K562 (cell line): ENCODE measurements around the gene COPA. TPM values are rescaled to one million over a fixed set of nuclear protein-coding genes. Genes with fewer than 3 reads are reported as not detected.

ENCODE experiments used
- ARID2 ChIP-seq: fragments of 450-650 bp; IDR thresholded peaks from 2 replicates; pipeline ENCODE4 v1.6.1; 2017; ENCODE audit warnings: antibody characterized with exemption, mild to moderate bottlenecking
- BDP1 ChIP-seq: IDR thresholded peaks from 3 replicates; pipeline ENCODE4 v1.6.1; 2011; ENCODE audit not compliant: insufficient read length, insufficient read depth
- EGR1 ChIP-seq: fragments of 450-650 bp; conservative IDR thresholded peaks from 2 replicates; pipeline ENCODE4 v1.6.1; 2017; ENCODE audit warnings: mild to moderate bottlenecking
- FOXP1 ChIP-seq: sonication (generic); formaldehyde crosslinking; IDR thresholded peaks from 2 replicates; pipeline ENCODE4 v1.8.0; 2022; ENCODE audit warnings: mild to moderate bottlenecking, missing genetic modification reagents
- GATAD2B ChIP-seq: fragments of 450-650 bp; IDR thresholded peaks from 2 replicates; pipeline ENCODE4 v1.6.1; 2017; ENCODE audit warnings: mild to moderate bottlenecking, borderline replicate concordance
- IRF2 ChIP-seq: sonication (generic); formaldehyde crosslinking; IDR thresholded peaks from 2 replicates; pipeline ENCODE4 v1.8.1; 2022; ENCODE audit warnings: mild to moderate bottlenecking, missing genetic modification reagents
- NFXL1 ChIP-seq: fragments of 450-650 bp; formaldehyde crosslinking; IDR thresholded peaks from 2 replicates; pipeline ENCODE4 v1.4.0; 2021; ENCODE audit warnings: mild to moderate bottlenecking
- SP2 ChIP-seq: IDR thresholded peaks from 2 replicates; pipeline ENCODE4 v1.6.1; 2011; ENCODE audit warnings: mild to moderate bottlenecking, low read depth, low read length, moderate library complexity; ENCODE audit not compliant: poor library complexity, severe bottlenecking; ENCODE audit errors: extremely low read depth
- STAT5A ChIP-seq: IDR thresholded peaks from 2 replicates; pipeline ENCODE4 v1.6.1; 2012; ENCODE audit warnings: low read length, inconsistent platforms, borderline replicate concordance
- TARDBP ChIP-seq: fragments of 450-650 bp; IDR thresholded peaks from 2 replicates; pipeline ENCODE4 v1.6.1; 2016
- ZBTB49 ChIP-seq: sonication (generic); formaldehyde crosslinking; IDR thresholded peaks from 2 replicates; pipeline ENCODE4 v1.8.0; 2022; ENCODE audit warnings: missing genetic modification reagents, mild to moderate bottlenecking, borderline replicate concordance
- ZNF175 ChIP-seq: fragments of 200-800 bp; sonication (Bioruptor generic); IDR thresholded peaks from 2 replicates; pipeline ENCODE4 v1.6.1; 2016; ENCODE audit warnings: low read depth, mild to moderate bottlenecking, missing genetic modification characterization, missing compliant biosample characterization
- ZNF318 ChIP-seq, 2 experiments: fragments of 450-650 bp; IDR thresholded peaks; 2 replicates each; pipeline ENCODE4 v1.6.1; 2016; ENCODE audit warnings: mild to moderate bottlenecking in 2 of 2, borderline replicate concordance in 1 of 2, low read depth in 1 of 2, moderate library complexity in 1 of 2
- ZNF586 ChIP-seq: fragments of 450-650 bp; formaldehyde crosslinking; conservative IDR thresholded peaks from 2 replicates; pipeline ENCODE4 v1.4.0; 2020; ENCODE audit warnings: mild to moderate bottlenecking, moderate library complexity
- polyA plus RNA-seq, 8 experiments: library from polyadenylated mRNA; depleted of rRNA in 4 of 8; stranded (reverse) in 5 of 8; unstranded in 3 of 8; fragments of >200 nt; fragmentation: Nextera tagmentation in 2 of 8; fragmentation: Illumina TruSeq in 1 of 8; extraction: Ambion mirVana in 2 of 8; extraction: Trizol in 1 of 8; gene quantifications; 2 replicates each; pipeline versions ENCODE4 v1.2.1 to v1.2.3, GENCODE V29; 2011 to 2014; ENCODE audit warnings: inconsistent platforms in 1 of 8, missing spikeins in 1 of 8
- total RNA-seq, 7 experiments: library from RNA; depleted of rRNA in 6 of 7; stranded (reverse); fragments of >200 nt in 6 of 7; fragmentation: Illumina TruSeq in 2 of 7; extraction: Trizol in 2 of 7; gene quantifications; 2 replicates each; pipeline versions ENCODE4 v1.2.1 to v1.2.3, GENCODE V29; 2011 to 2021; ENCODE audit warnings: low replicate concordance in 1 of 7
- TF ChIP-seq, protein P1 (sequence below): fragments of 450-650 bp; IDR thresholded peaks from 2 replicates; pipeline ENCODE4 v1.6.1; 2017; ENCODE audit warnings: mild to moderate bottlenecking, moderate library complexity
- TF ChIP-seq, protein P2 (sequence below): fragments of 450-650 bp; formaldehyde crosslinking; IDR thresholded peaks from 2 replicates; pipeline ENCODE4 v1.4.0; 2022; ENCODE audit warnings: mild to moderate bottlenecking, moderate library complexity

COPA gene
- total and polyA plus RNA-seq, 9 of the 15 experiments (the other 6 are each of a cell fraction or from before 2014, with no cell fraction given) = 49.8 to 222 (median 110) TPM

- TF ChIP-seq ZBTB49 (no peak), SP2 (no peak), IRF2 (CRISPR knock-in tag) (no peak), STAT5A (0 out of 2 replicates have a peak, but pooled peaks have one; percentile 12), ZNF318 (IDR thresholded peaks at IDR 0.05; ENCODE audit: borderline replicate concordance in 1 of 2, low read depth in 1 of 2) (no peak), TARDBP (no peak), EGR1 (0 out of 2 replicates have a peak, but pooled peaks have one; percentile 4), ZNF586 (CRISPR knock-in tag) (no peak), FOXP1 (CRISPR knock-in tag) (no peak), ARID2 (no peak), NFXL1 (no peak), ZNF175 (CRISPR knock-in tag) (no peak), GATAD2B (no peak), BDP1 (no peak)
- TF ChIP-seq, protein P1, sequence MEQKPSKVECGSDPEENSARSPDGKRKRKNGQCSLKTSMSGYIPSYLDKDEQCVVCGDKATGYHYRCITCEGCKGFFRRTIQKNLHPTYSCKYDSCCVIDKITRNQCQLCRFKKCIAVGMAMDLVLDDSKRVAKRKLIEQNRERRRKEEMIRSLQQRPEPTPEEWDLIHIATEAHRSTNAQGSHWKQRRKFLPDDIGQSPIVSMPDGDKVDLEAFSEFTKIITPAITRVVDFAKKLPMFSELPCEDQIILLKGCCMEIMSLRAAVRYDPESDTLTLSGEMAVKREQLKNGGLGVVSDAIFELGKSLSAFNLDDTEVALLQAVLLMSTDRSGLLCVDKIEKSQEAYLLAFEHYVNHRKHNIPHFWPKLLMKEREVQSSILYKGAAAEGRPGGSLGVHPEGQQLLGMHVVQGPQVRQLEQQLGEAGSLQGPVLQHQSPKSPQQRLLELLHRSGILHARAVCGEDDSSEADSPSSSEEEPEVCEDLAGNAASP = no peak
- TF ChIP-seq, protein P2, sequence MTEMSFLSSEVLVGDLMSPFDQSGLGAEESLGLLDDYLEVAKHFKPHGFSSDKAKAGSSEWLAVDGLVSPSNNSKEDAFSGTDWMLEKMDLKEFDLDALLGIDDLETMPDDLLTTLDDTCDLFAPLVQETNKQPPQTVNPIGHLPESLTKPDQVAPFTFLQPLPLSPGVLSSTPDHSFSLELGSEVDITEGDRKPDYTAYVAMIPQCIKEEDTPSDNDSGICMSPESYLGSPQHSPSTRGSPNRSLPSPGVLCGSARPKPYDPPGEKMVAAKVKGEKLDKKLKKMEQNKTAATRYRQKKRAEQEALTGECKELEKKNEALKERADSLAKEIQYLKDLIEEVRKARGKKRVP = no peak
Observed at GRCh38 chr1:160284782-160285344, 58.2 kb downstream of the COPA start, which contains the start of gene PEX19 (continued).
